AG04449 (cell line): ENCODE data around the gene RHOV.
A peak's percentile ranks its signal among the peaks of the same experiment; 100 is the strongest.

Source experiments
- CTCF ChIA-PET: fragments of 350-600 bp; formaldehyde crosslinking; extraction: SDS; loops from one replicate; lab custom pipeline; 2021; ENCODE audit warnings: antibody characterized with exemption; lab: Yijun Ruan, JAX
- POLR2A ChIA-PET: fragments of 400-600, 350-600 bp; formaldehyde crosslinking; extraction: SDS; loops from one replicate; lab custom pipeline; 2020; ENCODE audit warnings: antibody characterized with exemption, inconsistent platforms; lab: Yijun Ruan, JAX
- DNase-seq: peaks from one replicate; pipeline ENCODE4 v3.0.0-alpha.2; 2010; ENCODE audit warnings: low read depth, low spot score
- H3K4me3 ChIP-seq: 2 replicates; pipeline ENCODE4 v1.5.1; 2011; ENCODE audit warnings: low read depth, mild to moderate bottlenecking, control low read depth, low read length
- TF ChIP-seq, protein P1 (sequence below): IDR thresholded peaks from one replicate; pipeline ENCODE4 v1.5.1; 2011; ENCODE audit warnings: mild to moderate bottlenecking, moderate library complexity, low read length, control low read depth, inconsistent platforms; ENCODE audit not compliant: insufficient read depth; ENCODE audit errors: missing control alignments

Gene RHOV

DNA sequence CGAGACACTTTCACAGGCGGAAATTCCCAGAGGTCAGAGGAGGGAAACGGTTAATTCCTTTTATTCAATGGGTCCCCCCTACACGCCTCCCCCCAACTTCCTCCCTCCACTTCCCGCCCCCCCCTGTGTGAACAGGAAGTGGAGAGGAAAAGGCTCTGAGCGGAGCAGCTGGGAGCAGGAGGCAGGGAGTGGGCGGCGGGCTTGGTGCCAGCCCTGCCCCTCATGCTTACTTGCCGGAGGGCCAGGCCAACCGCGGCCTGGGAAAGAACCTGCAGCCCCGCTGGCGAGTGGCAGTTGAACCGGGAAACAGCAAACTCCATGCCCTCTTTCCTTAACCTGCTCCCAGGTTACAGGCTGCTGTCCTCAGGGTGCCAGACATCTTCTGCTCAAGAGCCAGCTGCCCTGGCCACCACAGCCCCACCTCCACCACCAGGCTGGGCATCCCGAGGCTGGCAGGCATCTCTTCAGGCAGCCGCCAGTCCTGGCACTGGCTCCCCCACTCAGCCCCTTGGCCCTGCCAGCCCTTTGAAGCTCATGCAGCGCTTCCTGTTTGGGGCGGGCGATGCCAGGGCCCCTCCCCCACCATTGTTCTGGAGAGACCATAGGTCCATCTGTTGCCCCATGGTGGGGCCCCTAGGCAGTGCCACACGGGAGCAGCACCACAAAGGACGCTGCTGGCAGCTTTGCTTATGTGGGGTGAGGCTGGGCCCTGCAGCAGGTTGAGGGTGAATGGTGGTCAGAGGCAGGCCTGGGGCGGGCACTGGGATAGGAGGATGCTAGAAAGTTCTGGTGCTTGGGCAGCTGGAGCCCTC is 33.2 kb upstream of the RHOV start:
- TF ChIP-seq, protein P1, sequence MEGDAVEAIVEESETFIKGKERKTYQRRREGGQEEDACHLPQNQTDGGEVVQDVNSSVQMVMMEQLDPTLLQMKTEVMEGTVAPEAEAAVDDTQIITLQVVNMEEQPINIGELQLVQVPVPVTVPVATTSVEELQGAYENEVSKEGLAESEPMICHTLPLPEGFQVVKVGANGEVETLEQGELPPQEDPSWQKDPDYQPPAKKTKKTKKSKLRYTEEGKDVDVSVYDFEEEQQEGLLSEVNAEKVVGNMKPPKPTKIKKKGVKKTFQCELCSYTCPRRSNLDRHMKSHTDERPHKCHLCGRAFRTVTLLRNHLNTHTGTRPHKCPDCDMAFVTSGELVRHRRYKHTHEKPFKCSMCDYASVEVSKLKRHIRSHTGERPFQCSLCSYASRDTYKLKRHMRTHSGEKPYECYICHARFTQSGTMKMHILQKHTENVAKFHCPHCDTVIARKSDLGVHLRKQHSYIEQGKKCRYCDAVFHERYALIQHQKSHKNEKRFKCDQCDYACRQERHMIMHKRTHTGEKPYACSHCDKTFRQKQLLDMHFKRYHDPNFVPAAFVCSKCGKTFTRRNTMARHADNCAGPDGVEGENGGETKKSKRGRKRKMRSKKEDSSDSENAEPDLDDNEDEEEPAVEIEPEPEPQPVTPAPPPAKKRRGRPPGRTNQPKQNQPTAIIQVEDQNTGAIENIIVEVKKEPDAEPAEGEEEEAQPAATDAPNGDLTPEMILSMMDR = no peak
- POLR2A ChIA-PET = interaction anchor here (0.9 kb wide), 1 partner anchor 34 kb away, joined by 3 read pairs; no protein-coding TSS in a partner anchor
- no peak for DNase-seq
- CTCF ChIA-PET = interaction anchor here (0.5 to 20.5 kb wide), 23 partner anchors 10 to 425 kb away, joined by 3 to 498 read pairs (median 9); partner anchors contain the start of genes CHAC1, DLL4, NUSAP1 and OIP5
- H3K4me3 ChIP-seq = peak overlapping the region; percentile 41; the same call in 1 of the 2 replicates

DNA sequence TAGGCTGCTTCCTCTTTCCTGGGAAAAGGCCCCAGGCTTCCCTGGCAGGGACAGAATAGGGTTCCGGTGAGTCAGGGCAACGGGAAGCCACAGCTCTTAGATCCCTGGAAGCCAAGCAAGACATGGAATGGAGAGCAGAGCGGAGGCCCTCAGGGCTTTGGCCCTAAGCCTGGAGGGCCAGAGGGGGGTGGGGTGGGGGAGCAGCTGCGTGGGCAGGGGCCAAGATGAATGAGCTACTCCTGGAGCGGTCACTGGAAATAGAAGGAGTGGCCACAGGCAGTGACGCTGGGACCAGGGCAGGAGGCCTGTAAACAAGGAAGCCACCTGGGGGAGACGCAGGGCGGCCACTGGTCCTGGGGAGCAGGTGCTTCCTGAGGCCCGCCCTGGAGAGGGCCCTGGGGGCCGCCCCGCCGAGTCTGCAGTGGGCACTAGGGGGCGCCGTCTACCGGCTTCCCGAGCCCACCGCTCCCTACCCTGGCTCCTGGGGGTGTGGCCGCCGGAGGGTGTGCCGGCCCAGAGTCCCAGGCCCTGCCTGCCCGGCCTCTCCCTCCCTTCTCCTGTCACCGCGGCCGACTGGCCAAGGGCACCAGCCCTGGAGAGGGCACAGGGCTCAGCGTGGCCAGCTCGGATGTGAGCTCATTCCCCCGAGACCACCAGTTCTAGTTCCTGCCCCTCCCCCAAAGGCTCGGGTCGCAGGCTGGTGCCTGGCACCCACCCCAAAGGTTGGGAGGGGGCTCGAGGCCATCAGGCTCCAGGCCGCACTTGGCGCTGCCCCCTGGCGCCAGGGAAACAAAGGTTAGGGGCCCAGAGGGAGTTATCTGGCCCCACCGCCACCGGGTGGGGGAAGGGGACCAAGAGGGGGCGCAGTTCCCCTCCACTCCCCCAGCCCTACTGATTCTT is 32.3 kb upstream of the RHOV start:
- POLR2A ChIA-PET = interaction anchor here (0.5 to 1.4 kb wide), 6 partner anchors 10 to 210 kb away, joined by 3 to 8 read pairs (median 4); partner anchors contain the start of genes CHAC1 and INO80
- CTCF ChIA-PET = interaction anchor here (0.5 to 20.5 kb wide), 38 partner anchors 10 to 426 kb away, joined by 3 to 498 read pairs (median 4); partner anchors contain the start of genes CHAC1, DLL4, NUSAP1 and OIP5
- peak overlapping the region; percentile 41 for H3K4me3 ChIP-seq
- DNase-seq = peak; percentile 65
- TF ChIP-seq, protein P1 = peak; percentile 87

GRCh38 chr15:40904552-40905201 is 30.6 kb upstream of the RHOV start:
- CTCF ChIA-PET = interaction anchor here (0.6 to 20.5 kb wide), 37 partner anchors 9 to 561 kb away, joined by 3 to 498 read pairs (median 5); partner anchors contain the start of genes DLL4, NUSAP1, OIP5 and VPS18
- DNase-seq = no peak
- POLR2A ChIA-PET = interaction anchor here (0.5 to 2.8 kb wide), 4 partner anchors 10 to 376 kb away, joined by 3 to 9 read pairs (median 3); partner anchors contain the start of genes CHAC1 and VPS18
- TF ChIP-seq, protein P1 = no peak
- H3K4me3 ChIP-seq = no peak overlapping the region

- ChIA-PET POLR2A (interaction anchor here (2.8 kb wide), 1 partner anchor 8 kb away, joined by 9 read pairs; the partner anchor contains the start of gene VPS18), CTCF (interaction anchor here (0.5 to 20.5 kb wide), 22 partner anchors 7 to 526 kb away, joined by 3 to 498 read pairs (median 4); partner anchors contain the start of genes DLL4, INO80, NUSAP1 and OIP5)
- no peak overlapping the region for H3K4me3 ChIP-seq
- TF ChIP-seq, protein P1 = no peak
- no peak for DNase-seq
Observed at GRCh38 chr15:40902605-40903561, 28.8 kb upstream of the RHOV start.

DNA sequence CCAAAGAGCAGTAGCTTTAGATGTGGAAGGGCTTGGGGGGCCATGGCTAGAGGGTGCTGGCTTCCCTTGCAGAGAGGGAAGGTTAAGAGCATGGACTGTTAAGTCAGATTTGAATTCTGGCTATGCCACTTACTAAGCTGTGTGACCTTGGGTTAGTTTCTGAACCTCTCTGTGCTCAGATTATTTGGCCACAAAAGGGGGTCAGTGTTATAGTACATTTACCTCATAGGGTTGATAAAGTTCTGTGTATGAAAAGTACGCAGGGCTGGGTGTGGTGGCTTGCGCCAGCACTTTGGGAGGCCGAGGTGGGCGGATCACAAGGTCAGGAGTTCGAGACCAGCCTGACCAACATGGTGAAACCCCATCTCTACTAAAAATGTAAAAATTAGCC is 27.0 kb upstream of the RHOV start:
- CTCF ChIA-PET = interaction anchor here (0.9 to 20.5 kb wide), 6 partner anchors 9 to 432 kb away, joined by 3 to 498 read pairs (median 5); partner anchors contain the start of genes NUSAP1 and OIP5
- POLR2A ChIA-PET = no interaction called here

More for the DNA sequence above, 27.0 kb upstream of the RHOV start:
- TF ChIP-seq, protein P1 = no peak
- H3K4me3 ChIP-seq = no peak overlapping the region
- DNase-seq = no peak
